ENCODE measurements around the gene CDC42BPB. TPM values are rescaled to one million over a fixed set of nuclear protein-coding genes. Genes with fewer than 3 reads are reported as not detected.

Gene CDC42BPB
- total and polyA plus RNA-seq, 2 of the 4 experiments (the other 2 are of a cell fraction), result 49.1 to 81.4 TPM

DNA sequence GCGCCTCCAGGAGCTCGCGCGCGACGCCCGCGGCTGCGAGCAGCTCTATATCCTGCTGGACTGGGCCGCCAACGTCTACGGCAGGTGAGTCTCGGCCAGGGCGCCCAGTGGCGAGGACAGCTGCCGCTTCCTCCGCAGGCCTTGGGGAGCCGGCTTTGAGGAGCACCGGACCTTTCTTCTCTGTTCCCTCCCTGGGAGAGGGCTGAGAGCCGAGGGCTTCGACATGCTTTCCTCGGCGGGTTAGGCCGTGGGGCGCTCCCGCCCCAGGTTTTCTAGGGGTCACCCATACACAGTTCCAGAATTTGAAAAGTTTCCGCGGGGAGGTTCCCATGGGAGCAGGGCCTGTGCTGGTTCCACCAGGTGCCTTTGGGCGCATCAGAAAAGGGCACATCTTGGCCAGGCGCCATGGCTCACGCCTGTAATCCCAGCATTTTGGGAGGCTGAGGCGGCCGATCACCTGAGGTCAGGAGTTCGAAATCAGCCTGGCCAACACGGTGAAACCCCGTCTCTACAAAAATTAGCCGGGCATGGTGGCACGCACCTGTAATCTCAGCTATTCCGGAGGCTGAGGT is 45.4 kb upstream of the CDC42BPB start:
- ChIA-PET CTCF (interaction anchor here (0.7 to 2.1 kb wide), 3 partner anchors 81 to 181 kb away, joined by 3 to 15 read pairs (median 4); no protein-coding TSS in a partner anchor), POLR2A (ENCODE audit: unreplicated experiment) (no interaction called here)
- intact Hi-C loops (cut with micrococcal nuclease), result no loop called here
- Histone ChIP-seq H4K91ac (ENCODE audit: insufficient read depth, low read depth, low read length) (no peak overlapping the region), H3K4me3 (ENCODE audit: insufficient read depth, low read depth, low read length) (no peak overlapping the region), H4K20me1 (ENCODE audit: insufficient read depth, low read length) (no peaks in the 10 kb centered on the region; the same call in 1 of the 2 replicates), H3K18ac (ENCODE audit: low read depth, low read length) (no peak overlapping the region), H3K79me1 (ENCODE audit: low read depth in 1 of 2, low read length in 2 of 2) (no peaks in the 10 kb centered on the region), H3K36me3 (ENCODE audit: control insufficient read depth, insufficient read depth, low read length) (no peaks in the 10 kb centered on the region), H2BK20ac (ENCODE audit: low read depth, low read length) (no peak overlapping the region), H3K56ac (ENCODE audit: extremely low read depth, insufficient read depth, low read length) (no peak overlapping the region), H3K9me1 (ENCODE audit: insufficient read depth, low read length) (no peaks in the 10 kb centered on the region), H4K8ac (ENCODE audit: low read depth in 2 of 2, low read length in 2 of 2) (no peak overlapping the region), H4K5ac (ENCODE audit: low read depth, low read length) (no peak overlapping the region), H2BK5ac (ENCODE audit: low read depth, low read length, poor library complexity, severe bottlenecking) (no peak overlapping the region), H3K27me3 (ENCODE audit: control insufficient read depth, insufficient read depth, low read length) (peaks cover 52% of the 10 kb centered on the region), H2AK9ac (replicated peaks; ENCODE audit: low read depth, low read length, poor library complexity) (no peak overlapping the region), H3K14ac (replicated peaks; ENCODE audit: low read depth, low read length) (no peak overlapping the region), H3K4ac (ENCODE audit: low read depth, low read length) (no peak overlapping the region), H3K4me2 (ENCODE audit: low read depth, low read length) (no peak overlapping the region), H2BK15ac (ENCODE audit: low read depth, low read length) (no peak overlapping the region), H3K23ac (ENCODE audit: low read depth, low read length) (no peak overlapping the region), H3K9ac (ENCODE audit: low read depth, low read length) (no peak overlapping the region), H2AFZ (replicated peaks; ENCODE audit: low read length, poor library complexity) (no peak overlapping the region), H2AK5ac (ENCODE audit: low read depth, low read length) (no peak overlapping the region), H3K4me1 (ENCODE audit: control insufficient read depth, insufficient read depth, low read length) (peaks cover 3% of the 10 kb centered on the region; the same call in 1 of the 2 replicates), H3K27ac (ENCODE audit: insufficient read depth, low read length) (no peak overlapping the region), H3K9me3 (ENCODE audit: control insufficient read depth, insufficient read depth, low read length) (no peaks in the 10 kb centered on the region), H2BK120ac (ENCODE audit: low read depth, low read length) (no peak overlapping the region)
- no peak for DNase-seq
- no peak for ATAC-seq (ENCODE audit: low read depth)
- in situ Hi-C loops (cut with MboI; ENCODE audit: low sequenced_read_pairs), result no loop called here
- 37% methylated on average over 38 of the region's 39 CpGs; no CpG with 5 or more reads in 1 of the 2 experiments for WGBS, 2 experiments (ENCODE audit: extremely low coverage in 2 of 2, insufficient read length in 1 of 2)
- TF ChIP-seq RFX5 (IDR thresholded peaks at IDR 0.05; ENCODE audit: low read depth, low read length) (no peak), CEBPB (IDR thresholded peaks at IDR 0.05; ENCODE audit: low read depth, low read length) (no peak), SMC3 (IDR thresholded peaks at IDR 0.05; ENCODE audit: low read depth, low read length) (no peak), RCOR1 (IDR thresholded peaks at IDR 0.05; ENCODE audit: insufficient replicate concordance, low read length) (no peak), MXI1 (IDR thresholded peaks at IDR 0.05; ENCODE audit: borderline replicate concordance, low read depth, low read length) (no peak), POLR2A (IDR thresholded peaks at IDR 0.05; ENCODE audit: low read depth, low read length) (no peak), MAZ (IDR thresholded peaks at IDR 0.05; ENCODE audit: borderline replicate concordance, low read depth, low read length) (no peak), RAD21 (IDR thresholded peaks at IDR 0.05; ENCODE audit: low read length) (no peak)
- TF ChIP-seq, protein P1, sequence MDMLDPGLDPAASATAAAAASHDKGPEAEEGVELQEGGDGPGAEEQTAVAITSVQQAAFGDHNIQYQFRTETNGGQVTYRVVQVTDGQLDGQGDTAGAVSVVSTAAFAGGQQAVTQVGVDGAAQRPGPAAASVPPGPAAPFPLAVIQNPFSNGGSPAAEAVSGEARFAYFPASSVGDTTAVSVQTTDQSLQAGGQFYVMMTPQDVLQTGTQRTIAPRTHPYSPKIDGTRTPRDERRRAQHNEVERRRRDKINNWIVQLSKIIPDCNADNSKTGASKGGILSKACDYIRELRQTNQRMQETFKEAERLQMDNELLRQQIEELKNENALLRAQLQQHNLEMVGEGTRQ (IDR thresholded peaks at IDR 0.05; ENCODE audit: low read depth, low read length), result no peak
- TF ChIP-seq, protein P2, sequence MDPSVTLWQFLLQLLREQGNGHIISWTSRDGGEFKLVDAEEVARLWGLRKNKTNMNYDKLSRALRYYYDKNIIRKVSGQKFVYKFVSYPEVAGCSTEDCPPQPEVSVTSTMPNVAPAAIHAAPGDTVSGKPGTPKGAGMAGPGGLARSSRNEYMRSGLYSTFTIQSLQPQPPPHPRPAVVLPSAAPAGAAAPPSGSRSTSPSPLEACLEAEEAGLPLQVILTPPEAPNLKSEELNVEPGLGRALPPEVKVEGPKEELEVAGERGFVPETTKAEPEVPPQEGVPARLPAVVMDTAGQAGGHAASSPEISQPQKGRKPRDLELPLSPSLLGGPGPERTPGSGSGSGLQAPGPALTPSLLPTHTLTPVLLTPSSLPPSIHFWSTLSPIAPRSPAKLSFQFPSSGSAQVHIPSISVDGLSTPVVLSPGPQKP (IDR thresholded peaks at IDR 0.05; ENCODE audit: borderline replicate concordance, low read depth, low read length), result no peak
- dilution Hi-C loops (cut with HindIII; ENCODE audit: low sequenced_read_pairs, unreplicated experiment), result no loop called here
- no TSS peak for BruUV-seq (replicated peaks)
